SU-DHL-6 (cell line): ENCODE data around the gene WWTR1.

Experiments used
- CTCF ChIP-seq: fragments of 200-600 bp; sonication (generic); IDR thresholded peaks from one replicate; pipeline ENCODE4 v1.5.1; 2017; ENCODE audit warnings: antibody characterized with exemption, mild to moderate bottlenecking, low read length, moderate library complexity; ENCODE audit not compliant: insufficient read depth, poor library complexity, severe bottlenecking
- EZH2phosphoT487 ChIP-seq: fragments of 200-600 bp; sonication (generic), shearing (Covaris generic); conservative IDR thresholded peaks from 2 replicates; pipeline ENCODE4 v1.6.1; 2018; ENCODE audit warnings: mild to moderate bottlenecking, antibody characterized with exemption, low read length, moderate library complexity, mixed read lengths

GRCh38 chr3:149507491-149508324, 150.1 kb downstream of the WWTR1 start:
- TF ChIP-seq EZH2phosphoT487 = no peak
- TF ChIP-seq CTCF = no peak
